WTC11 (cell line): ENCODE results near the gene TMEM145. TPM values are rescaled to one million over a fixed set of nuclear protein-coding genes. Genes with fewer than 3 reads are reported as not detected.

Experiments used
- ATAC-seq: fragments of 200-7000 bp; cut with Tn5 transposase; 2 replicates; pipeline ENCODE4 v1.10.0; 2021; ENCODE audit warnings: mild to moderate bottlenecking, moderate library complexity
- CTCF ChIA-PET: fragments of 300-600 bp; sonication (Branson Sonifier 250); formaldehyde crosslinking; loops from one replicate; lab custom pipeline; 2021; ENCODE audit warnings: antibody characterized with exemption; lab: Charles Lee
- POLR2A ChIA-PET: fragments of 350-600 bp; sonication (Branson Sonifier 250); formaldehyde crosslinking; loops from one replicate; lab custom pipeline; 2021; ENCODE audit warnings: antibody characterized with exemption; lab: Charles Lee
- DNase-seq: peaks from one replicate; pipeline ENCODE4 v3.0.0; 2021; ENCODE audit warnings: low spot score
- H3K27ac Mint-ChIP-seq: 2 replicates; pipeline ENCODE4 v1.8.0; 2021; ENCODE audit warnings: mixed read lengths
- H3K27me3 Mint-ChIP-seq: 2 replicates; pipeline ENCODE4 v1.8.0; 2021; ENCODE audit warnings: low read depth, mild to moderate bottlenecking, moderate library complexity, mixed read lengths
- H3K36me3 Mint-ChIP-seq: 2 replicates; pipeline ENCODE4 v1.8.0; 2021; ENCODE audit warnings: mixed read lengths
- H3K4me1 Mint-ChIP-seq: 2 replicates; pipeline ENCODE4 v1.8.0; 2022; ENCODE audit warnings: mixed read lengths
- H3K4me3 Mint-ChIP-seq: 2 replicates; pipeline ENCODE4 v1.8.0; 2021; ENCODE audit warnings: mild to moderate bottlenecking, moderate library complexity, mixed read lengths
- H3K9me3 Mint-ChIP-seq: 2 replicates; pipeline ENCODE4 v1.8.0; 2021; ENCODE audit warnings: mixed read lengths
- AR ChIP-seq: fragments of 250-450 bp; sonication (Bioruptor Pico); IDR thresholded peaks from 2 replicates; pipeline ENCODE4 v1.9.0; 2021; ENCODE audit warnings: mild to moderate bottlenecking
- ARID4B ChIP-seq: sonication (generic); formaldehyde crosslinking; IDR thresholded peaks from 2 replicates; pipeline ENCODE4 v1.8.0; 2023; ENCODE audit warnings: missing genetic modification reagents, mild to moderate bottlenecking, borderline replicate concordance
- CBFB ChIP-seq: sonication (generic); formaldehyde crosslinking; IDR thresholded peaks from 2 replicates; pipeline ENCODE4 v1.8.1; 2022; ENCODE audit warnings: mild to moderate bottlenecking, low read depth, missing genetic modification reagents
- CREB1 ChIP-seq: sonication (generic); formaldehyde crosslinking; IDR thresholded peaks from 2 replicates; pipeline ENCODE4 v1.8.0; 2023; ENCODE audit warnings: mild to moderate bottlenecking, missing genetic modification reagents
- E2F1 ChIP-seq: sonication (generic); formaldehyde crosslinking; IDR thresholded peaks from 2 replicates; pipeline ENCODE4 v1.8.0; 2022; ENCODE audit warnings: mild to moderate bottlenecking, missing genetic modification reagents
- EMX1 ChIP-seq: fragments of 250-450 bp; sonication (Bioruptor Pico); IDR thresholded peaks from 2 replicates; pipeline ENCODE4 v1.8.0; 2021; ENCODE audit warnings: mild to moderate bottlenecking
- ETV6 ChIP-seq: sonication (generic); formaldehyde crosslinking; IDR thresholded peaks from 2 replicates; pipeline ENCODE4 v1.8.1; 2022; ENCODE audit warnings: mild to moderate bottlenecking, missing genetic modification reagents
- FOXK1 ChIP-seq: sonication (generic); formaldehyde crosslinking; IDR thresholded peaks from 2 replicates; pipeline ENCODE4 v1.8.0; 2022; ENCODE audit warnings: mild to moderate bottlenecking, moderate library complexity, missing genetic modification reagents
- FOXP1 ChIP-seq: sonication (generic); formaldehyde crosslinking; IDR thresholded peaks from 2 replicates; pipeline ENCODE4 v1.8.0; 2022; ENCODE audit warnings: missing genetic modification reagents, mild to moderate bottlenecking, moderate library complexity, borderline replicate concordance
- GABPB1 ChIP-seq: sonication (generic); formaldehyde crosslinking; IDR thresholded peaks from 2 replicates; pipeline ENCODE4 v1.8.1; 2023; ENCODE audit warnings: mild to moderate bottlenecking, missing genetic modification reagents
- GRHL2 ChIP-seq: fragments of 250-450 bp; sonication (Bioruptor Pico); IDR thresholded peaks from 2 replicates; pipeline ENCODE4 v1.8.0; 2022; ENCODE audit warnings: mild to moderate bottlenecking, moderate library complexity; ENCODE audit not compliant: insufficient replicate concordance, severe bottlenecking
- JAZF1 ChIP-seq: fragments of 250-450 bp; sonication (Bioruptor Pico); IDR thresholded peaks from 2 replicates; pipeline ENCODE4 v1.9.0; 2021; ENCODE audit warnings: moderate library complexity, mild to moderate bottlenecking, inconsistent platforms
- MLX ChIP-seq: sonication (generic); formaldehyde crosslinking; IDR thresholded peaks from 2 replicates; pipeline ENCODE4 v1.8.1; 2023; ENCODE audit warnings: mild to moderate bottlenecking, missing genetic modification reagents, moderate library complexity
- NR3C1 ChIP-seq: sonication (generic); formaldehyde crosslinking; conservative IDR thresholded peaks from 2 replicates; pipeline ENCODE4 v1.8.1; 2023; ENCODE audit warnings: low read depth, mild to moderate bottlenecking, missing genetic modification reagents
- RORB ChIP-seq: fragments of 250-450 bp; sonication (Bioruptor Pico); IDR thresholded peaks from 2 replicates; pipeline ENCODE4 v1.9.0; 2021; ENCODE audit warnings: mild to moderate bottlenecking
- SP1 ChIP-seq: sonication (generic); formaldehyde crosslinking; conservative IDR thresholded peaks from 2 replicates; pipeline ENCODE4 v1.8.1; 2022; ENCODE audit warnings: missing genetic modification reagents
- TEAD4 ChIP-seq: sonication (generic); formaldehyde crosslinking; IDR thresholded peaks from 2 replicates; pipeline ENCODE4 v1.8.0; 2022; ENCODE audit warnings: mild to moderate bottlenecking, missing genetic modification reagents
- ZBTB21 ChIP-seq: sonication (generic); formaldehyde crosslinking; IDR thresholded peaks from 2 replicates; pipeline ENCODE4 v1.8.1; 2023; ENCODE audit warnings: mild to moderate bottlenecking, missing genetic modification reagents, borderline replicate concordance
- ZNF232 ChIP-seq: sonication (generic); formaldehyde crosslinking; IDR thresholded peaks from 2 replicates; pipeline ENCODE4 v1.8.0; 2022; ENCODE audit warnings: mild to moderate bottlenecking, missing genetic modification reagents
- ZNF281 ChIP-seq: sonication (generic); formaldehyde crosslinking; IDR thresholded peaks from 2 replicates; pipeline ENCODE4 v1.8.0; 2023; ENCODE audit warnings: mild to moderate bottlenecking, missing genetic modification reagents
- ZNF416 ChIP-seq: fragments of 250-450 bp; sonication (Bioruptor Pico); IDR thresholded peaks from 2 replicates; pipeline ENCODE4 v1.9.0; 2021; ENCODE audit warnings: mild to moderate bottlenecking, inconsistent platforms
- ZSCAN18 ChIP-seq: fragments of 250-450 bp; sonication (Bioruptor Pico); IDR thresholded peaks from 2 replicates; pipeline ENCODE4 v2.1.2; 2022; ENCODE audit warnings: mild to moderate bottlenecking, moderate library complexity
- total RNA-seq: library from RNA; stranded (reverse); gene quantifications from 3 replicates; pipeline ENCODE4 v1.2.3, GENCODE V29; 2021

The TMEM145 gene
- total RNA-seq, 1 experiment from 2014 or later, result 6.9 TPM

- POLR2A ChIA-PET, result no interaction called here
- H3K36me3 Mint-ChIP-seq, result peaks cover 39% of the 10 kb centered on the region
- H3K4me1 Mint-ChIP-seq, result peaks cover 41% of the 10 kb centered on the region
- TF ChIP-seq NR3C1 (CRISPR knock-in tag) (no peak), EMX1 (CRISPR knock-in tag) (no peak), CREB1 (CRISPR knock-in tag) (no peak), ZSCAN18 (CRISPR knock-in tag) (no peak), FOXK1 (CRISPR knock-in tag) (no peak), MLX (CRISPR knock-in tag) (no peak), ZBTB21 (CRISPR knock-in tag) (no peak), ZNF232 (CRISPR knock-in tag) (no peak), SP1 (CRISPR knock-in tag) (no peak), GRHL2 (no peak), JAZF1 (CRISPR knock-in tag) (no peak), CBFB (CRISPR knock-in tag) (no peak), ARID4B (CRISPR knock-in tag) (no peak), RORB (CRISPR knock-in tag) (no peak), E2F1 (CRISPR knock-in tag) (no peak)
- H3K27ac Mint-ChIP-seq, result no peak overlapping the region
- CTCF ChIA-PET, result interaction anchor here (1.0 kb wide), 1 partner anchor 20 kb away, joined by 3 read pairs; no protein-coding TSS in a partner anchor
- DNase-seq, result no peak
- no peak for ATAC-seq
- H3K4me3 Mint-ChIP-seq, result no peak overlapping the region
- H3K27me3 Mint-ChIP-seq, result no peaks in the 10 kb centered on the region
- peaks cover 16% of the 10 kb centered on the region for H3K9me3 Mint-ChIP-seq
Observed at GRCh38 chr19:42363614-42364346, 50.7 kb downstream of the TMEM145 start.

- DNase-seq (no peak), ATAC-seq (no peak)
- Mint-ChIP-seq H3K27ac (peak overlapping the region; percentile 91; the same call in 1 of the 2 replicates), H3K36me3 (peaks cover 35% of the 10 kb centered on the region), H3K27me3 (no peaks in the 10 kb centered on the region), H3K4me3 (no peak overlapping the region), H3K4me1 (peaks cover 59% of the 10 kb centered on the region), H3K9me3 (peaks cover 16% of the 10 kb centered on the region)
- POLR2A ChIA-PET, result no interaction called here
- CTCF ChIA-PET, result no interaction called here
- TF ChIP-seq TEAD4 (CRISPR knock-in tag), result no peak
- no peak for TF ChIP-seq FOXP1
- no peak for TF ChIP-seq ETV6 (CRISPR knock-in tag)
- no peak for TF ChIP-seq AR
- no peak for TF ChIP-seq ZNF281
- no peak for TF ChIP-seq EMX1 (CRISPR knock-in tag)
- TF ChIP-seq GABPB1 (CRISPR knock-in tag), result no peak
- TF ChIP-seq ZNF416 (CRISPR knock-in tag), result no peak
Observed at GRCh38 chr19:42366673-42367072, 53.6 kb downstream of the TMEM145 start.
